SK-N-SH (cell line): Measurements from ENCODE around the gene WDR6. TPM values are rescaled to one million over a fixed set of nuclear protein-coding genes. Genes with fewer than 3 reads are reported as not detected.
A peak's percentile ranks its signal among the peaks of the same experiment; 100 is the strongest.

Source experiments
- CTCF ChIA-PET: fragments of 300-600, 350-600 bp; formaldehyde crosslinking; extraction: SDS; loops from one replicate; lab custom pipeline; 2021; lab: Yijun Ruan, JAX
- POLR2A ChIA-PET: fragments of 350-600 bp; sonication (Branson Sonifier 250); formaldehyde crosslinking; extraction: SDS; loops from one replicate; lab custom pipeline; 2020; ENCODE audit warnings: antibody characterized with exemption, inconsistent platforms; lab: Yijun Ruan, JAX
- DNase-seq: peaks from one replicate; pipeline ENCODE4 v3.0.0; 2012
- H2AFZ ChIP-seq: fragments of 200-600 bp; sonication (generic); 2 replicates; pipeline ENCODE4 v1.8.1; 2016; ENCODE audit warnings: antibody characterized with exemption, mild to moderate bottlenecking, low read depth
- H3F3A ChIP-seq: fragments of 200-600 bp; sonication (generic); replicated peaks from 2 replicates; pipeline ENCODE3; 2016; ENCODE audit warnings: antibody characterized with exemption, mild to moderate bottlenecking; ENCODE audit not compliant: insufficient read depth
- H3K27ac ChIP-seq, 2 experiments: fragments of 200-500 bp in 1 of 2; fragments of 200-600 bp in 1 of 2; sonication (Bioruptor generic) in 1 of 2; sonication (generic), shearing (Covaris generic) in 1 of 2; 2 replicates each; pipeline versions ENCODE4 v1.5.1 to v1.6.1; 2014 to 2016; ENCODE audit warnings: low read depth in 2 of 2, inconsistent platforms in 1 of 2, low read length in 1 of 2, mild to moderate bottlenecking in 1 of 2, mixed read lengths in 1 of 2
- H3K27me3 ChIP-seq: fragments of 200-600 bp; sonication (generic), shearing (Covaris generic); 2 replicates; pipeline ENCODE4 v1.6.1; 2016; ENCODE audit warnings: mixed run types; ENCODE audit not compliant: insufficient read depth
- H3K36me3 ChIP-seq, 2 experiments: fragments of 200-500 bp in 1 of 2; fragments of 200-600 bp in 1 of 2; sonication (Bioruptor generic) in 1 of 2; sonication (generic) in 1 of 2; replicated peaks in 1 of 2; 2 replicates each; pipeline versions ENCODE3 to v1.5.1; 2014 to 2016; ENCODE audit warnings: low read length in 1 of 2, mild to moderate bottlenecking in 1 of 2; ENCODE audit not compliant: insufficient read depth in 2 of 2, control insufficient read depth in 1 of 2
- H3K4me1 ChIP-seq, 2 experiments: fragments of 200-500 bp in 1 of 2; fragments of 200-600 bp in 1 of 2; sonication (Bioruptor generic) in 1 of 2; sonication (generic), shearing (Covaris generic) in 1 of 2; 2 replicates each; pipeline versions ENCODE4 v1.5.1 to v1.6.1; 2014 to 2016; ENCODE audit warnings: low read depth in 1 of 2, low read length in 1 of 2, mixed run types in 1 of 2; ENCODE audit not compliant: insufficient read depth in 2 of 2, control insufficient read depth in 1 of 2
- H3K4me2 ChIP-seq: fragments of 200-600 bp; sonication (generic), shearing (Covaris generic); 2 replicates; pipeline ENCODE4 v1.6.1; 2017; ENCODE audit warnings: mixed run types
- H3K4me3 ChIP-seq, 2 experiments: fragments of 200-500 bp in 1 of 2; fragments of 200-600 bp in 1 of 2; sonication (Bioruptor generic) in 1 of 2; sonication (generic), shearing (Covaris generic) in 1 of 2; 2 replicates each; pipeline versions ENCODE4 v1.5.1 to v1.8.1; 2014 to 2016; ENCODE audit warnings: low read depth in 2 of 2, inconsistent platforms in 1 of 2, low read length in 1 of 2, mild to moderate bottlenecking in 1 of 2, mixed read lengths in 1 of 2, moderate library complexity in 1 of 2
- H3K79me2 ChIP-seq: fragments of 200-600 bp; sonication (generic); 2 replicates; pipeline ENCODE4 v1.8.1; 2017; ENCODE audit warnings: mild to moderate bottlenecking; ENCODE audit not compliant: insufficient read depth
- H3K9ac ChIP-seq: fragments of 200-600 bp; sonication (generic); 2 replicates; pipeline ENCODE4 v1.6.1; 2017; ENCODE audit warnings: mixed run types
- H3K9me2 ChIP-seq: fragments of 200-600 bp; sonication (generic); 2 replicates; pipeline ENCODE4 v1.6.1; 2017; ENCODE audit warnings: mixed run types
- H3K9me3 ChIP-seq: fragments of 200-600 bp; sonication (generic); 2 replicates; pipeline ENCODE4 v1.6.1; 2017; ENCODE audit warnings: mixed run types, mild to moderate bottlenecking, moderate library complexity
- H4K20me1 ChIP-seq: fragments of 200-600 bp; sonication (generic); 2 replicates; pipeline ENCODE4 v1.6.1; 2017; ENCODE audit warnings: mild to moderate bottlenecking, mixed run types; ENCODE audit not compliant: insufficient read depth
- ELF1 ChIP-seq: IDR thresholded peaks from 2 replicates; pipeline ENCODE4 v1.4.0; 2012
- EP300 ChIP-seq, 2 experiments: IDR thresholded peaks; 2 replicates each; pipeline versions ENCODE4 v1.4.0 to v1.6.1; 2012; ENCODE audit warnings: borderline replicate concordance in 1 of 2, low read depth in 1 of 2, low read length in 1 of 2
- JUND ChIP-seq: IDR thresholded peaks from 2 replicates; pipeline ENCODE4 v1.4.0; 2012
- MEF2A ChIP-seq: IDR thresholded peaks from 2 replicates; pipeline ENCODE4 v1.4.0; 2012; ENCODE audit warnings: low read depth, borderline replicate concordance
- NFIC ChIP-seq: IDR thresholded peaks from 2 replicates; pipeline ENCODE4 v1.4.0; 2012; ENCODE audit warnings: borderline replicate concordance
- POLR2AphosphoS5 ChIP-seq: IDR thresholded peaks from 2 replicates; pipeline ENCODE4 v1.6.1; 2012; ENCODE audit warnings: low read depth, low read length
- RFX5 ChIP-seq: IDR thresholded peaks from 2 replicates; pipeline ENCODE4 v1.6.1; 2012; ENCODE audit warnings: mild to moderate bottlenecking, improper control_type of control experiment, low read length
- SMC3 ChIP-seq: IDR thresholded peaks from 2 replicates; pipeline ENCODE4 v1.6.1; 2012; ENCODE audit warnings: low read depth, low read length, improper control_type of control experiment
- WGBS: methylation state at CpG from one replicate; pipeline ENCODE4 v1.1.6; 2017; ENCODE audit warnings: low lambda C conversion rate; 5-methylcytosine and 5-hydroxymethylcytosine counted together
- polyA plus RNA-seq, 3 experiments: library from polyadenylated mRNA; depleted of rRNA; stranded (reverse); fragments of >200 nt; gene quantifications; 2 replicates each; pipeline ENCODE4 v1.2.3, GENCODE V29; 2012
- TF ChIP-seq, protein P1 (sequence below): IDR thresholded peaks from 2 replicates; pipeline ENCODE4; 2012
- TF ChIP-seq, protein P2 (sequence below): fragments of 200-600 bp; sonication (generic); IDR thresholded peaks from 2 replicates; pipeline ENCODE4 v1.6.1; 2017; ENCODE audit warnings: antibody characterized with exemption, mild to moderate bottlenecking, moderate library complexity
- TF ChIP-seq, protein P3 (sequence below): IDR thresholded peaks from 2 replicates; pipeline ENCODE4 v1.4.0; 2012; ENCODE audit warnings: low read depth, borderline replicate concordance

Gene WDR6
- polyA plus RNA-seq, 1 of the 3 experiments (the other 2 are of a cell fraction) = 230 TPM

DNA sequence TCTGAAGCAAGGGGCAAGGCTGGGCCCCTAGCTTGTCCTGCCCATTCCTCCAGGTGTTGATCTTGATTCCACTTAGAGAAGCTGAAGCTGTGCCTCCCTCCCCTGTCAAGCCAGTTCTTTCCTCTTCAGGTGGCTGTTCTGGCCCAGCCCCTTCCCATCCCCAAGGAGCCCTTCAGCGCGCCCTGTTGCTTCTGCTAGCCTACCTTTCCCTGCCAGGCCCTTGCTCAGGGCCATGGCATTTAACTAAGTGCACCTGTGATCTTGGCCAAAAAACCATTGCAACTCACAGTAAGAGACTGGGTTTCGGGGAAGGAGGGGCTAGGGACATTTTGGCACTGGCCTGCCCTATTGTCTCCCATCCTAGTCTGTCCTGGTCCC, 1.9 kb upstream of the WDR6 start:
- POLR2A ChIA-PET = interaction anchor here (4.3 kb wide), 1 partner anchor 8 kb away, joined by 44 read pairs; no protein-coding TSS in a partner anchor
- Histone ChIP-seq H3K4me3 (no peak overlapping the region), H3K9me3 (no peaks in the 10 kb centered on the region), H3K4me2 (no peak overlapping the region), H3F3A (peaks cover 3% of the 10 kb centered on the region), H3K27me3 (no peaks in the 10 kb centered on the region), H3K36me3 (peaks cover 0 to 4% of the 10 kb centered on the region in 2 experiments), H2AFZ (no peak overlapping the region), H3K27ac (no peak overlapping the region), H3K4me1 (peaks cover 0 to 21% of the 10 kb centered on the region in 2 experiments; a peak in 2 of 4 replicates)
- 100% methylated on average over 3 of the region's 3 CpGs for WGBS
- CTCF ChIA-PET = interaction anchor here (1.8 to 4.4 kb wide), 2 partner anchors 9 to 18 kb away, joined by 5 to 29 read pairs; no protein-coding TSS in a partner anchor
- TF ChIP-seq RFX5 (no peak), MEF2A (no peak), ELF1 (no peak), EP300 (IDR thresholded peaks at IDR 0.05; ENCODE audit: borderline replicate concordance in 1 of 2, low read depth in 1 of 2, low read length in 1 of 2) (no peak), POLR2AphosphoS5 (no peak)
- TF ChIP-seq, protein P1, sequence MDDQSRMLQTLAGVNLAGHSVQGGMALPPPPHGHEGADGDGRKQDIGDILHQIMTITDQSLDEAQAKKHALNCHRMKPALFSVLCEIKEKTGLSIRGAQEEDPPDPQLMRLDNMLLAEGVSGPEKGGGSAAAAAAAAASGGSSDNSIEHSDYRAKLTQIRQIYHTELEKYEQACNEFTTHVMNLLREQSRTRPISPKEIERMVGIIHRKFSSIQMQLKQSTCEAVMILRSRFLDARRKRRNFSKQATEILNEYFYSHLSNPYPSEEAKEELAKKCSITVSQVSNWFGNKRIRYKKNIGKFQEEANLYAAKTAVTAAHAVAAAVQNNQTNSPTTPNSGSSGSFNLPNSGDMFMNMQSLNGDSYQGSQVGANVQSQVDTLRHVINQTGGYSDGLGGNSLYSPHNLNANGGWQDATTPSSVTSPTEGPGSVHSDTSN = no peak
- TF ChIP-seq, protein P2, sequence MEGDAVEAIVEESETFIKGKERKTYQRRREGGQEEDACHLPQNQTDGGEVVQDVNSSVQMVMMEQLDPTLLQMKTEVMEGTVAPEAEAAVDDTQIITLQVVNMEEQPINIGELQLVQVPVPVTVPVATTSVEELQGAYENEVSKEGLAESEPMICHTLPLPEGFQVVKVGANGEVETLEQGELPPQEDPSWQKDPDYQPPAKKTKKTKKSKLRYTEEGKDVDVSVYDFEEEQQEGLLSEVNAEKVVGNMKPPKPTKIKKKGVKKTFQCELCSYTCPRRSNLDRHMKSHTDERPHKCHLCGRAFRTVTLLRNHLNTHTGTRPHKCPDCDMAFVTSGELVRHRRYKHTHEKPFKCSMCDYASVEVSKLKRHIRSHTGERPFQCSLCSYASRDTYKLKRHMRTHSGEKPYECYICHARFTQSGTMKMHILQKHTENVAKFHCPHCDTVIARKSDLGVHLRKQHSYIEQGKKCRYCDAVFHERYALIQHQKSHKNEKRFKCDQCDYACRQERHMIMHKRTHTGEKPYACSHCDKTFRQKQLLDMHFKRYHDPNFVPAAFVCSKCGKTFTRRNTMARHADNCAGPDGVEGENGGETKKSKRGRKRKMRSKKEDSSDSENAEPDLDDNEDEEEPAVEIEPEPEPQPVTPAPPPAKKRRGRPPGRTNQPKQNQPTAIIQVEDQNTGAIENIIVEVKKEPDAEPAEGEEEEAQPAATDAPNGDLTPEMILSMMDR = no peak
- TF ChIP-seq, all 33 proteins: peak for 0
- no peak for DNase-seq
- Histone ChIP-seq H3K79me2 (peaks cover 39% of the 10 kb centered on the region), H3K9me2 (no peaks in the 10 kb centered on the region), H3K9ac (no peak overlapping the region), H4K20me1 (peaks cover 21% of the 10 kb centered on the region)

- Histone ChIP-seq H3K4me2 (peak overlapping the region; percentile 100), H3K36me3 (peaks cover 0 to 4% of the 10 kb centered on the region in 2 experiments), H3K9me3 (no peaks in the 10 kb centered on the region), H3K27me3 (no peaks in the 10 kb centered on the region), H2AFZ (no peak overlapping the region), H3K4me1 (peaks cover 0 to 21% of the 10 kb centered on the region in 2 experiments; a peak in 2 of 4 replicates), H3K27ac (peak overlapping the region; percentile 92 to 96), H3K79me2 (peaks cover 46% of the 10 kb centered on the region), H3K4me3 (peak overlapping the region; percentile 78 to 97), H3K9ac (peak overlapping the region; percentile 100), H3K9me2 (no peaks in the 10 kb centered on the region), H4K20me1 (peaks cover 28% of the 10 kb centered on the region), H3F3A (peaks cover 3% of the 10 kb centered on the region)
- ChIA-PET CTCF (interaction anchor here (0.5 to 4.4 kb wide), 5 partner anchors 9 to 47 kb away, joined by 3 to 39 read pairs (median 14); partner anchors contain the start of gene NDUFAF3), POLR2A (interaction anchor here (2.2 to 4.4 kb wide), 5 partner anchors 9 to 88 kb away, joined by 13 to 80 read pairs (median 17); partner anchors contain the start of genes IMPDH2, NDUFAF3 and QRICH1)
- TF ChIP-seq SMC3 (no peak), NFIC (no peak), JUND (no peak)
- TF ChIP-seq, protein P2 = no peak
- TF ChIP-seq, protein P3, sequence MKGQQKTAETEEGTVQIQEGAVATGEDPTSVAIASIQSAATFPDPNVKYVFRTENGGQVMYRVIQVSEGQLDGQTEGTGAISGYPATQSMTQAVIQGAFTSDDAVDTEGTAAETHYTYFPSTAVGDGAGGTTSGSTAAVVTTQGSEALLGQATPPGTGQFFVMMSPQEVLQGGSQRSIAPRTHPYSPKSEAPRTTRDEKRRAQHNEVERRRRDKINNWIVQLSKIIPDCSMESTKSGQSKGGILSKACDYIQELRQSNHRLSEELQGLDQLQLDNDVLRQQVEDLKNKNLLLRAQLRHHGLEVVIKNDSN = no peak
- DNase-seq = no peak
- 90% methylated on average over 2 of the region's 5 CpGs for WGBS
Measured at GRCh38 chr3:49005998-49006397, 1.2 kb upstream of the WDR6 start.
